Activated naive CD4-positive, alpha-beta T cell treated with anti-CD3 and anti-CD28 coated beads for 36 hours (primary cell): ENCODE measurements around the gene TMEM165. TPM values are rescaled to one million over a fixed set of nuclear protein-coding genes. Genes with fewer than 3 reads are reported as not detected.

ENCODE experiments used
- CTCF ChIA-PET: fragments of 350-600 bp; sonication (Branson Sonifier 250); formaldehyde crosslinking; loops from one replicate; lab custom pipeline; 2021; ENCODE audit warnings: antibody characterized with exemption; lab: Charles Lee
- DNase-seq: peaks from one replicate; pipeline ENCODE4 v3.0.0-alpha.2; 2020
- H3K27ac Mint-ChIP-seq: one replicate; pipeline ENCODE4 v1.8.0; 2021; ENCODE audit warnings: mild to moderate bottlenecking, mixed read lengths
- H3K27me3 Mint-ChIP-seq: one replicate; pipeline ENCODE4 v1.8.0; 2021; ENCODE audit warnings: low read depth, mixed read lengths
- H3K36me3 Mint-ChIP-seq: one replicate; pipeline ENCODE4 v1.8.0; 2021; ENCODE audit warnings: low read depth, mixed read lengths
- H3K4me1 Mint-ChIP-seq: one replicate; pipeline ENCODE4 v1.8.0; 2021; ENCODE audit warnings: low read depth, mixed read lengths
- H3K4me3 Mint-ChIP-seq: one replicate; pipeline ENCODE4 v1.8.0; 2021; ENCODE audit warnings: mild to moderate bottlenecking, moderate library complexity, mixed read lengths
- H3K9me3 Mint-ChIP-seq: one replicate; pipeline ENCODE4 v1.8.0; 2021; ENCODE audit warnings: mixed read lengths
- intact Hi-C: fragments of 100-400 bp; cut with micrococcal nuclease; formaldehyde crosslinking; loops from one replicate; pipeline ENCODE4 v1.15.1; 2023
- total RNA-seq, 2 experiments: library from RNA; stranded (reverse); gene quantifications; one replicate each; pipeline ENCODE4 v1.2.3, GENCODE V29; 2021

TMEM165 gene
- total RNA-seq, 2 experiments from 2014 or later = 39.1 to 40.6 TPM

- H3K27ac Mint-ChIP-seq = no peak overlapping the region
- H3K9me3 Mint-ChIP-seq = no peaks in the 10 kb centered on the region
- H3K4me3 Mint-ChIP-seq = no peak overlapping the region
- H3K4me1 Mint-ChIP-seq = peaks cover 7% of the 10 kb centered on the region
- no peaks in the 10 kb centered on the region for H3K27me3 Mint-ChIP-seq
- CTCF ChIA-PET = interaction anchor here (0.8 to 1.6 kb wide), 3 partner anchors 9 to 110 kb away, joined by 3 to 8 read pairs (median 3); no protein-coding TSS in a partner anchor
- H3K36me3 Mint-ChIP-seq = peaks cover 28% of the 10 kb centered on the region
- intact Hi-C loops = loop anchor here (1.0 to 5.0 kb wide), 2 partner anchors 191 to 292 kb away; partner anchors contain the start of gene NMU
- peak; percentile 12 for DNase-seq
Measured at GRCh38 chr4:55444827-55445226, 49.1 kb downstream of the TMEM165 start.

- H3K9me3 Mint-ChIP-seq = no peaks in the 10 kb centered on the region
- H3K4me3 Mint-ChIP-seq = no peak overlapping the region
- DNase-seq = no peak
- H3K27me3 Mint-ChIP-seq = no peaks in the 10 kb centered on the region
- peaks cover 32% of the 10 kb centered on the region for H3K36me3 Mint-ChIP-seq
- intact Hi-C loops = loop anchor here (5.0 kb wide), 1 partner anchor 291 kb away; no protein-coding TSS in a partner anchor
- CTCF ChIA-PET = interaction anchor here (0.7 to 1.6 kb wide), 4 partner anchors 47 to 179 kb away, joined by 3 to 8 read pairs (median 3); no protein-coding TSS in a partner anchor
- peaks cover 7% of the 10 kb centered on the region for H3K4me1 Mint-ChIP-seq
- no peak overlapping the region for H3K27ac Mint-ChIP-seq
Measured at GRCh38 chr4:55445921-55446577, 50.3 kb downstream of the TMEM165 start.

- H3K4me1 Mint-ChIP-seq = peaks cover 7% of the 10 kb centered on the region
- intact Hi-C loops = loop anchor here (5.0 kb wide), 1 partner anchor 291 kb away; no protein-coding TSS in a partner anchor
Measured at GRCh38 chr4:55446578-55446922, 50.8 kb downstream of the TMEM165 start.

GRCh38 chr4:55447108-55447708 lies 51.5 kb downstream of the TMEM165 start:
- intact Hi-C loops = loop anchor here (5.0 kb wide), 1 partner anchor 290 kb away; no protein-coding TSS in a partner anchor
- CTCF ChIA-PET = interaction anchor here (0.7 kb wide), 1 partner anchor 178 kb away, joined by 3 read pairs; no protein-coding TSS in a partner anchor
- Mint-ChIP-seq H3K27ac (no peak overlapping the region), H3K27me3 (no peaks in the 10 kb centered on the region), H3K36me3 (peaks cover 36% of the 10 kb centered on the region), H3K4me1 (peaks cover 7% of the 10 kb centered on the region), H3K4me3 (no peak overlapping the region), H3K9me3 (no peaks in the 10 kb centered on the region)
- no peak for DNase-seq

More at GRCh38 chr4:55446578-55446922, 50.8 kb downstream of the TMEM165 start:
- CTCF ChIA-PET = interaction anchor here (0.7 kb wide), 1 partner anchor 179 kb away, joined by 3 read pairs; no protein-coding TSS in a partner anchor
- H3K4me3 Mint-ChIP-seq = no peak overlapping the region
- no peaks in the 10 kb centered on the region for H3K9me3 Mint-ChIP-seq
- no peak for DNase-seq
- H3K36me3 Mint-ChIP-seq = peaks cover 32% of the 10 kb centered on the region
- no peak overlapping the region for H3K27ac Mint-ChIP-seq
- no peaks in the 10 kb centered on the region for H3K27me3 Mint-ChIP-seq

GRCh38 chr4:55447831-55448230 lies 52.1 kb downstream of the TMEM165 start:
- Mint-ChIP-seq H3K4me3 (no peak overlapping the region), H3K27ac (no peak overlapping the region), H3K27me3 (no peaks in the 10 kb centered on the region), H3K36me3 (peaks cover 34% of the 10 kb centered on the region), H3K4me1 (peaks cover 7% of the 10 kb centered on the region), H3K9me3 (no peaks in the 10 kb centered on the region)
- no peak for DNase-seq
- intact Hi-C loops = loop anchor here (5.0 kb wide), 1 partner anchor 289 kb away; no protein-coding TSS in a partner anchor
- CTCF ChIA-PET = interaction anchor here (1.3 kb wide), 1 partner anchor 107 kb away, joined by 4 read pairs; no protein-coding TSS in a partner anchor

GRCh38 chr4:55450566-55450965 lies 54.8 kb downstream of the TMEM165 start:
- no peak for DNase-seq
- Mint-ChIP-seq H3K27me3 (no peaks in the 10 kb centered on the region), H3K36me3 (peaks cover 36% of the 10 kb centered on the region), H3K9me3 (no peaks in the 10 kb centered on the region), H3K27ac (peak overlapping the region; percentile 2), H3K4me3 (no peak overlapping the region), H3K4me1 (peaks cover 7% of the 10 kb centered on the region)
- CTCF ChIA-PET = no interaction called here
- intact Hi-C loops = no loop called here

GRCh38 chr4:55458164-55458563 lies 62.4 kb downstream of the TMEM165 start:
- CTCF ChIA-PET = no interaction called here
- no peaks in the 10 kb centered on the region for H3K9me3 Mint-ChIP-seq
- H3K27me3 Mint-ChIP-seq = no peaks in the 10 kb centered on the region
- H3K36me3 Mint-ChIP-seq = peaks cover 13% of the 10 kb centered on the region
- intact Hi-C loops = no loop called here
- H3K27ac Mint-ChIP-seq = no peak overlapping the region
- no peak for DNase-seq
- H3K4me3 Mint-ChIP-seq = no peak overlapping the region
- no peaks in the 10 kb centered on the region for H3K4me1 Mint-ChIP-seq

GRCh38 chr4:55458611-55459010 lies 62.9 kb downstream of the TMEM165 start:
- intact Hi-C loops = no loop called here
- Mint-ChIP-seq H3K36me3 (peaks cover 13% of the 10 kb centered on the region), H3K4me1 (no peaks in the 10 kb centered on the region), H3K9me3 (no peaks in the 10 kb centered on the region), H3K27ac (no peak overlapping the region), H3K27me3 (no peaks in the 10 kb centered on the region), H3K4me3 (no peak overlapping the region)
- CTCF ChIA-PET = no interaction called here
- no peak for DNase-seq

- Mint-ChIP-seq H3K9me3 (peaks cover 8% of the 10 kb centered on the region), H3K36me3 (peaks cover 26% of the 10 kb centered on the region), H3K4me3 (no peak overlapping the region), H3K4me1 (no peaks in the 10 kb centered on the region), H3K27me3 (no peaks in the 10 kb centered on the region), H3K27ac (no peak overlapping the region)
- DNase-seq = no peak
- CTCF ChIA-PET = no interaction called here
- intact Hi-C loops = no loop called here
Measured at GRCh38 chr4:55466001-55466400, 70.2 kb downstream of the TMEM165 start.

- Mint-ChIP-seq H3K9me3 (peaks cover 8% of the 10 kb centered on the region), H3K4me1 (no peaks in the 10 kb centered on the region), H3K27me3 (no peaks in the 10 kb centered on the region), H3K27ac (no peak overlapping the region), H3K36me3 (peaks cover 24% of the 10 kb centered on the region), H3K4me3 (no peak overlapping the region)
- no peak for DNase-seq
- intact Hi-C loops = no loop called here
- CTCF ChIA-PET = no interaction called here
Measured at GRCh38 chr4:55468724-55469123, 73.0 kb downstream of the TMEM165 start.

GRCh38 chr4:55469979-55470378 lies 74.2 kb downstream of the TMEM165 start:
- intact Hi-C loops = no loop called here
- H3K36me3 Mint-ChIP-seq = peaks cover 27% of the 10 kb centered on the region
- peaks cover 2% of the 10 kb centered on the region for H3K4me1 Mint-ChIP-seq
- CTCF ChIA-PET = no interaction called here
- H3K9me3 Mint-ChIP-seq = peaks cover 8% of the 10 kb centered on the region
- H3K27me3 Mint-ChIP-seq = no peaks in the 10 kb centered on the region
- no peak overlapping the region for H3K4me3 Mint-ChIP-seq
- no peak overlapping the region for H3K27ac Mint-ChIP-seq
- no peak for DNase-seq
